SK-N-SH (cell line): Measurements from ENCODE around the gene PGRMC2. TPM values are rescaled to one million over a fixed set of nuclear protein-coding genes. Genes with fewer than 3 reads are reported as not detected.

ENCODE experiments used
- CTCF ChIA-PET: fragments of 300-600, 350-600 bp; formaldehyde crosslinking; extraction: SDS; loops from one replicate; lab custom pipeline; 2021; lab: Yijun Ruan, JAX
- POLR2A ChIA-PET: fragments of 350-600 bp; sonication (Branson Sonifier 250); formaldehyde crosslinking; extraction: SDS; loops from one replicate; lab custom pipeline; 2020; ENCODE audit warnings: antibody characterized with exemption, inconsistent platforms; lab: Yijun Ruan, JAX
- DNase-seq: peaks from one replicate; pipeline ENCODE4 v3.0.0; 2012
- H2AFZ ChIP-seq: fragments of 200-600 bp; sonication (generic); 2 replicates; pipeline ENCODE4 v1.8.1; 2016; ENCODE audit warnings: antibody characterized with exemption, mild to moderate bottlenecking, low read depth
- H3F3A ChIP-seq: fragments of 200-600 bp; sonication (generic); replicated peaks from 2 replicates; pipeline ENCODE3; 2016; ENCODE audit warnings: antibody characterized with exemption, mild to moderate bottlenecking; ENCODE audit not compliant: insufficient read depth
- H3K27ac ChIP-seq, 2 experiments: fragments of 200-500 bp in 1 of 2; fragments of 200-600 bp in 1 of 2; sonication (Bioruptor generic) in 1 of 2; sonication (generic), shearing (Covaris generic) in 1 of 2; 2 replicates each; pipeline versions ENCODE4 v1.5.1 to v1.6.1; 2014 to 2016; ENCODE audit warnings: low read depth in 2 of 2, inconsistent platforms in 1 of 2, low read length in 1 of 2, mild to moderate bottlenecking in 1 of 2, mixed read lengths in 1 of 2
- H3K27me3 ChIP-seq: fragments of 200-600 bp; sonication (generic), shearing (Covaris generic); 2 replicates; pipeline ENCODE4 v1.6.1; 2016; ENCODE audit warnings: mixed run types; ENCODE audit not compliant: insufficient read depth
- H3K36me3 ChIP-seq, 2 experiments: fragments of 200-500 bp in 1 of 2; fragments of 200-600 bp in 1 of 2; sonication (Bioruptor generic) in 1 of 2; sonication (generic) in 1 of 2; replicated peaks in 1 of 2; 2 replicates each; pipeline versions ENCODE3 to v1.5.1; 2014 to 2016; ENCODE audit warnings: low read length in 1 of 2, mild to moderate bottlenecking in 1 of 2; ENCODE audit not compliant: insufficient read depth in 2 of 2, control insufficient read depth in 1 of 2
- H3K4me1 ChIP-seq, 2 experiments: fragments of 200-500 bp in 1 of 2; fragments of 200-600 bp in 1 of 2; sonication (Bioruptor generic) in 1 of 2; sonication (generic), shearing (Covaris generic) in 1 of 2; 2 replicates each; pipeline versions ENCODE4 v1.5.1 to v1.6.1; 2014 to 2016; ENCODE audit warnings: low read depth in 1 of 2, low read length in 1 of 2, mixed run types in 1 of 2; ENCODE audit not compliant: insufficient read depth in 2 of 2, control insufficient read depth in 1 of 2
- H3K4me2 ChIP-seq: fragments of 200-600 bp; sonication (generic), shearing (Covaris generic); 2 replicates; pipeline ENCODE4 v1.6.1; 2017; ENCODE audit warnings: mixed run types
- H3K4me3 ChIP-seq, 2 experiments: fragments of 200-500 bp in 1 of 2; fragments of 200-600 bp in 1 of 2; sonication (Bioruptor generic) in 1 of 2; sonication (generic), shearing (Covaris generic) in 1 of 2; 2 replicates each; pipeline versions ENCODE4 v1.5.1 to v1.8.1; 2014 to 2016; ENCODE audit warnings: low read depth in 2 of 2, inconsistent platforms in 1 of 2, low read length in 1 of 2, mild to moderate bottlenecking in 1 of 2, mixed read lengths in 1 of 2, moderate library complexity in 1 of 2
- H3K79me2 ChIP-seq: fragments of 200-600 bp; sonication (generic); 2 replicates; pipeline ENCODE4 v1.8.1; 2017; ENCODE audit warnings: mild to moderate bottlenecking; ENCODE audit not compliant: insufficient read depth
- H3K9ac ChIP-seq: fragments of 200-600 bp; sonication (generic); 2 replicates; pipeline ENCODE4 v1.6.1; 2017; ENCODE audit warnings: mixed run types
- H3K9me2 ChIP-seq: fragments of 200-600 bp; sonication (generic); 2 replicates; pipeline ENCODE4 v1.6.1; 2017; ENCODE audit warnings: mixed run types
- H3K9me3 ChIP-seq: fragments of 200-600 bp; sonication (generic); 2 replicates; pipeline ENCODE4 v1.6.1; 2017; ENCODE audit warnings: mixed run types, mild to moderate bottlenecking, moderate library complexity
- H4K20me1 ChIP-seq: fragments of 200-600 bp; sonication (generic); 2 replicates; pipeline ENCODE4 v1.6.1; 2017; ENCODE audit warnings: mild to moderate bottlenecking, mixed run types; ENCODE audit not compliant: insufficient read depth
- CHD2 ChIP-seq: fragments of 150-350 bp; IDR thresholded peaks from 2 replicates; pipeline ENCODE4 v1.6.1; 2018; ENCODE audit warnings: low read length; ENCODE audit not compliant: partially characterized antibody
- EZH2phosphoT487 ChIP-seq: fragments of 200-600 bp; sonication (generic); IDR thresholded peaks from 2 replicates; pipeline ENCODE4 v1.6.1; 2017; ENCODE audit warnings: low read depth, mixed run types, mild to moderate bottlenecking, antibody characterized with exemption, moderate library complexity, borderline replicate concordance
- FOSL2 ChIP-seq: IDR thresholded peaks from 2 replicates; pipeline ENCODE4 v1.4.0; 2012; ENCODE audit warnings: low read depth, mild to moderate bottlenecking, moderate library complexity, borderline replicate concordance
- FOXJ3 ChIP-seq: sonication (generic); formaldehyde crosslinking; IDR thresholded peaks from 2 replicates; pipeline ENCODE4 v1.5.1; 2020; ENCODE audit warnings: mild to moderate bottlenecking, missing genetic modification reagents
- GABPA ChIP-seq: IDR thresholded peaks from 2 replicates; pipeline ENCODE4 v1.4.0; 2012; ENCODE audit warnings: low read depth, mild to moderate bottlenecking
- MEF2A ChIP-seq: IDR thresholded peaks from 2 replicates; pipeline ENCODE4 v1.4.0; 2012; ENCODE audit warnings: low read depth, borderline replicate concordance
- NFIC ChIP-seq: IDR thresholded peaks from 2 replicates; pipeline ENCODE4 v1.4.0; 2012; ENCODE audit warnings: borderline replicate concordance
- NRF1 ChIP-seq: IDR thresholded peaks from 2 replicates; pipeline ENCODE4 v1.6.1; 2012; ENCODE audit warnings: low read depth, mild to moderate bottlenecking, low read length
- POLR2AphosphoS5 ChIP-seq: IDR thresholded peaks from 2 replicates; pipeline ENCODE4 v1.6.1; 2012; ENCODE audit warnings: low read depth, low read length
- RAD21 ChIP-seq: IDR thresholded peaks from 2 replicates; pipeline ENCODE4 v1.6.1; 2012; ENCODE audit warnings: mild to moderate bottlenecking, low read length
- RCOR1 ChIP-seq: fragments of 150-350 bp; IDR thresholded peaks from 2 replicates; pipeline ENCODE4 v1.6.1; 2017; ENCODE audit warnings: antibody characterized with exemption, low read length
- RFX5 ChIP-seq: IDR thresholded peaks from 2 replicates; pipeline ENCODE4 v1.6.1; 2012; ENCODE audit warnings: mild to moderate bottlenecking, improper control_type of control experiment, low read length
- RXRA ChIP-seq: IDR thresholded peaks from 2 replicates; pipeline ENCODE4 v1.4.0; 2012; ENCODE audit warnings: low read depth, mild to moderate bottlenecking, borderline replicate concordance
- SIN3A ChIP-seq: IDR thresholded peaks from 2 replicates; pipeline ENCODE4 v1.6.1; 2012; ENCODE audit warnings: low read depth, mild to moderate bottlenecking, low read length, moderate library complexity, borderline replicate concordance
- TCF12 ChIP-seq: IDR thresholded peaks from 2 replicates; pipeline ENCODE4 v1.4.0; 2012
- TEAD4 ChIP-seq: IDR thresholded peaks from 2 replicates; pipeline ENCODE4 v1.4.0; 2012; ENCODE audit warnings: mild to moderate bottlenecking, borderline replicate concordance; ENCODE audit not compliant: insufficient read depth
- YY1 ChIP-seq: IDR thresholded peaks from 2 replicates; pipeline ENCODE4 v1.4.0; 2012; ENCODE audit warnings: low read depth, mild to moderate bottlenecking
- WGBS: methylation state at CpG from one replicate; pipeline ENCODE4 v1.1.6; 2017; ENCODE audit warnings: low lambda C conversion rate; 5-methylcytosine and 5-hydroxymethylcytosine counted together
- polyA plus RNA-seq, 3 experiments: library from polyadenylated mRNA; depleted of rRNA; stranded (reverse); fragments of >200 nt; gene quantifications; 2 replicates each; pipeline ENCODE4 v1.2.3, GENCODE V29; 2012
- TF ChIP-seq, protein P1 (sequence below): IDR thresholded peaks from 2 replicates; pipeline ENCODE4 v1.6.1; 2012; ENCODE audit warnings: mild to moderate bottlenecking, low read depth, low read length, moderate library complexity
- TF ChIP-seq, protein P2 (sequence below): fragments of 150-350 bp; IDR thresholded peaks from 2 replicates; pipeline ENCODE4 v1.6.1; 2017; ENCODE audit warnings: antibody characterized with exemption, low read length, low read depth, borderline replicate concordance
- TF ChIP-seq, protein P3 (sequence below): IDR thresholded peaks from 2 replicates; pipeline ENCODE4; 2012
- TF ChIP-seq, protein P4 (sequence below): IDR thresholded peaks from 2 replicates; pipeline ENCODE4 v1.4.0; 2012; ENCODE audit warnings: low read depth

PGRMC2 gene
- polyA plus RNA-seq, 1 of the 3 experiments (the other 2 are of a cell fraction) = 18.2 TPM

DNA sequence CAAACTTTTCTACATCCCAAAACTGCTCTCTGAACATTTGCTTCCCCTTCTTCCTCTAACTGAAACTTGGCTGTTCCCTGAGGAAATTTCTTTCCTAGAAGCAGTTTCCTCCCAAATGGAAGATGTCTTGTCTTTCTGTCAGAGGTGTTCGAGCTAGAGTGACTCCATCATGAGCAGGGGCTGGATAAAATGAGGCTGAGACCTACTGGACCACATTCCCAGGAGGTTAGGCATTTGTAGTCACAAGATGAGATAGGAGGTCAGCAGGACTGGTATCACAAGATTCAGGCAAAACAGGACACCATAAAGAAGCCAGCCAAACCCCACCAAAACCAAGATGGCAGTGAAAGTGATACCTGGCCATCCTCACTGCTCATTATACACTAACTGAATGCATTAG lies 35.8 kb upstream of the PGRMC2 start:
- DNase-seq = no peak
- H4K20me1 ChIP-seq = no peaks in the 10 kb centered on the region
- peak overlapping the region; percentile 43 for H3K4me2 ChIP-seq
- no peak overlapping the region for H3K9ac ChIP-seq
- ChIA-PET CTCF (no interaction called here), POLR2A (no interaction called here)
- no peaks in the 10 kb centered on the region for H3K79me2 ChIP-seq
- H3K27me3 ChIP-seq = no peaks in the 10 kb centered on the region
- 0 out of 2 replicates have a peak, but pooled peaks have one; percentile 9 for TF ChIP-seq YY1
- no peak for TF ChIP-seq POLR2AphosphoS5
- no peaks in the 10 kb centered on the region for H3K9me3 ChIP-seq
- peaks cover 28% of the 10 kb centered on the region for H3F3A ChIP-seq
- H2AFZ ChIP-seq = no peak overlapping the region
- H3K9me2 ChIP-seq = no peaks in the 10 kb centered on the region
- 67% methylated on average over 1 of the region's 1 CpG for WGBS
- H3K36me3 ChIP-seq = no peaks in the 10 kb centered on the region
- H3K27ac ChIP-seq = peak overlapping the region; percentile 20 to 77; a peak in 3 of 4 replicates
- no peak overlapping the region for H3K4me3 ChIP-seq
- peaks cover 0 to 30% of the 10 kb centered on the region in 2 experiments; a peak in 2 of 4 replicates for H3K4me1 ChIP-seq

DNA sequence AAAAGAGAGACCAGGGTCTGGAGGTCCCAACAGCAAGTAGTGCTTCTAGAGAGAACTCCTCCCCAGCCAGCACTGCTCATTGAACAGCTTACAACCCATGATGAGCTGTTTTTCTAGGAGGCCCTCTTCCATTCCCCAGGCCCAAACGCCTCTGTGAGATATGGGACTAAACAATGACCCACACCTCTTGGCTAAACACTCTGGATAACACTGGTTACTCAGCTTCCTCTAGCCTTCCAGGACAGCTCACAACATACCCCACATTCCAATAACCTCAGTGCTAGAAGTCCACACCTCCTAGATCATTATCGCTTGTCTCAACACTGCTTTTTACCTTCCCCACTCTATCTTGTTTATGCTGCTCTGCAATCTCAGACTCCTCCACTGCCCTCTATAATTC lies 35.4 kb upstream of the PGRMC2 start:
- peak overlapping the region; percentile 48 for H3K9ac ChIP-seq
- H3F3A ChIP-seq = peaks cover 28% of the 10 kb centered on the region
- H3K27me3 ChIP-seq = no peaks in the 10 kb centered on the region
- no peaks in the 10 kb centered on the region for H3K36me3 ChIP-seq
- peak overlapping the region; percentile 43 for H3K4me2 ChIP-seq
- peak overlapping the region; percentile 39 to 77; a peak in 3 of 4 replicates for H3K27ac ChIP-seq
- ChIA-PET CTCF (no interaction called here), POLR2A (no interaction called here)
- H3K4me3 ChIP-seq = no peak overlapping the region
- no peaks in the 10 kb centered on the region for H3K9me3 ChIP-seq
- no peaks in the 10 kb centered on the region for H4K20me1 ChIP-seq
- H3K79me2 ChIP-seq = no peaks in the 10 kb centered on the region
- no peak overlapping the region for H2AFZ ChIP-seq
- no peak for DNase-seq
- 17% methylated on average over 1 of the region's 2 CpGs for WGBS
- H3K9me2 ChIP-seq = no peaks in the 10 kb centered on the region
- peaks cover 0 to 30% of the 10 kb centered on the region in 2 experiments; a peak in 2 of 4 replicates for H3K4me1 ChIP-seq
- TF ChIP-seq NFIC (peak; percentile 62), NRF1 (no peak), MEF2A (0 out of 2 replicates have a peak, but pooled peaks have one; percentile 15), SIN3A (no peak), FOXJ3 (CRISPR knock-in tag) (no peak), TCF12 (peak; percentile 78), RAD21 (no peak), CHD2 (no peak), EZH2phosphoT487 (no peak), TEAD4 (peak; percentile 92), RXRA (0 out of 2 replicates have a peak, but pooled peaks have one; percentile 57), GABPA (no peak), FOSL2 (peak; percentile 60), RCOR1 (no peak), RFX5 (no peak)
- TF ChIP-seq, protein P1, sequence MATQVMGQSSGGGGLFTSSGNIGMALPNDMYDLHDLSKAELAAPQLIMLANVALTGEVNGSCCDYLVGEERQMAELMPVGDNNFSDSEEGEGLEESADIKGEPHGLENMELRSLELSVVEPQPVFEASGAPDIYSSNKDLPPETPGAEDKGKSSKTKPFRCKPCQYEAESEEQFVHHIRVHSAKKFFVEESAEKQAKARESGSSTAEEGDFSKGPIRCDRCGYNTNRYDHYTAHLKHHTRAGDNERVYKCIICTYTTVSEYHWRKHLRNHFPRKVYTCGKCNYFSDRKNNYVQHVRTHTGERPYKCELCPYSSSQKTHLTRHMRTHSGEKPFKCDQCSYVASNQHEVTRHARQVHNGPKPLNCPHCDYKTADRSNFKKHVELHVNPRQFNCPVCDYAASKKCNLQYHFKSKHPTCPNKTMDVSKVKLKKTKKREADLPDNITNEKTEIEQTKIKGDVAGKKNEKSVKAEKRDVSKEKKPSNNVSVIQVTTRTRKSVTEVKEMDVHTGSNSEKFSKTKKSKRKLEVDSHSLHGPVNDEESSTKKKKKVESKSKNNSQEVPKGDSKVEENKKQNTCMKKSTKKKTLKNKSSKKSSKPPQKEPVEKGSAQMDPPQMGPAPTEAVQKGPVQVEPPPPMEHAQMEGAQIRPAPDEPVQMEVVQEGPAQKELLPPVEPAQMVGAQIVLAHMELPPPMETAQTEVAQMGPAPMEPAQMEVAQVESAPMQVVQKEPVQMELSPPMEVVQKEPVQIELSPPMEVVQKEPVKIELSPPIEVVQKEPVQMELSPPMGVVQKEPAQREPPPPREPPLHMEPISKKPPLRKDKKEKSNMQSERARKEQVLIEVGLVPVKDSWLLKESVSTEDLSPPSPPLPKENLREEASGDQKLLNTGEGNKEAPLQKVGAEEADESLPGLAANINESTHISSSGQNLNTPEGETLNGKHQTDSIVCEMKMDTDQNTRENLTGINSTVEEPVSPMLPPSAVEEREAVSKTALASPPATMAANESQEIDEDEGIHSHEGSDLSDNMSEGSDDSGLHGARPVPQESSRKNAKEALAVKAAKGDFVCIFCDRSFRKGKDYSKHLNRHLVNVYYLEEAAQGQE = no peak
- TF ChIP-seq, protein P2, sequence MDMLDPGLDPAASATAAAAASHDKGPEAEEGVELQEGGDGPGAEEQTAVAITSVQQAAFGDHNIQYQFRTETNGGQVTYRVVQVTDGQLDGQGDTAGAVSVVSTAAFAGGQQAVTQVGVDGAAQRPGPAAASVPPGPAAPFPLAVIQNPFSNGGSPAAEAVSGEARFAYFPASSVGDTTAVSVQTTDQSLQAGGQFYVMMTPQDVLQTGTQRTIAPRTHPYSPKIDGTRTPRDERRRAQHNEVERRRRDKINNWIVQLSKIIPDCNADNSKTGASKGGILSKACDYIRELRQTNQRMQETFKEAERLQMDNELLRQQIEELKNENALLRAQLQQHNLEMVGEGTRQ = no peak
- TF ChIP-seq, protein P3, sequence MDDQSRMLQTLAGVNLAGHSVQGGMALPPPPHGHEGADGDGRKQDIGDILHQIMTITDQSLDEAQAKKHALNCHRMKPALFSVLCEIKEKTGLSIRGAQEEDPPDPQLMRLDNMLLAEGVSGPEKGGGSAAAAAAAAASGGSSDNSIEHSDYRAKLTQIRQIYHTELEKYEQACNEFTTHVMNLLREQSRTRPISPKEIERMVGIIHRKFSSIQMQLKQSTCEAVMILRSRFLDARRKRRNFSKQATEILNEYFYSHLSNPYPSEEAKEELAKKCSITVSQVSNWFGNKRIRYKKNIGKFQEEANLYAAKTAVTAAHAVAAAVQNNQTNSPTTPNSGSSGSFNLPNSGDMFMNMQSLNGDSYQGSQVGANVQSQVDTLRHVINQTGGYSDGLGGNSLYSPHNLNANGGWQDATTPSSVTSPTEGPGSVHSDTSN = peak; percentile 58
- TF ChIP-seq, protein P4, sequence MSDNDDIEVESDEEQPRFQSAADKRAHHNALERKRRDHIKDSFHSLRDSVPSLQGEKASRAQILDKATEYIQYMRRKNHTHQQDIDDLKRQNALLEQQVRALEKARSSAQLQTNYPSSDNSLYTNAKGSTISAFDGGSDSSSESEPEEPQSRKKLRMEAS = no peak
